ENCODE results near the gene SOCS6. TPM values are rescaled to one million over a fixed set of nuclear protein-coding genes. Genes with fewer than 3 reads are reported as not detected.

SOCS6 gene
- total RNA-seq, 4 donors from 2014 or later, result 14.1 to 22.3 (median 19.4) TPM

GRCh38 chr18:70370762-70371733 is 82.2 kb downstream of the SOCS6 start:
- intact Hi-C loops (cut with DNase I), result no loop called here
- Histone ChIP-seq H3K27ac (replicated peaks in 1 of 4) (no peak overlapping the region), H3K4me1 (no peaks in the 10 kb centered on the region), H3K9me3 (no peaks in the 10 kb centered on the region), H3K4me3 (no peak overlapping the region), H3K27me3 (no peaks in the 10 kb centered on the region), H3K36me3 (no peaks in the 10 kb centered on the region)
- TF ChIP-seq EP300 (IDR thresholded peaks at IDR 0.05) (no peak), POLR2AphosphoS5 (IDR thresholded peaks at IDR 0.05) (no peak), POLR2A (IDR thresholded peaks at IDR 0.05; ENCODE audit: low read depth) (no peak)
- TF ChIP-seq, protein P1, sequence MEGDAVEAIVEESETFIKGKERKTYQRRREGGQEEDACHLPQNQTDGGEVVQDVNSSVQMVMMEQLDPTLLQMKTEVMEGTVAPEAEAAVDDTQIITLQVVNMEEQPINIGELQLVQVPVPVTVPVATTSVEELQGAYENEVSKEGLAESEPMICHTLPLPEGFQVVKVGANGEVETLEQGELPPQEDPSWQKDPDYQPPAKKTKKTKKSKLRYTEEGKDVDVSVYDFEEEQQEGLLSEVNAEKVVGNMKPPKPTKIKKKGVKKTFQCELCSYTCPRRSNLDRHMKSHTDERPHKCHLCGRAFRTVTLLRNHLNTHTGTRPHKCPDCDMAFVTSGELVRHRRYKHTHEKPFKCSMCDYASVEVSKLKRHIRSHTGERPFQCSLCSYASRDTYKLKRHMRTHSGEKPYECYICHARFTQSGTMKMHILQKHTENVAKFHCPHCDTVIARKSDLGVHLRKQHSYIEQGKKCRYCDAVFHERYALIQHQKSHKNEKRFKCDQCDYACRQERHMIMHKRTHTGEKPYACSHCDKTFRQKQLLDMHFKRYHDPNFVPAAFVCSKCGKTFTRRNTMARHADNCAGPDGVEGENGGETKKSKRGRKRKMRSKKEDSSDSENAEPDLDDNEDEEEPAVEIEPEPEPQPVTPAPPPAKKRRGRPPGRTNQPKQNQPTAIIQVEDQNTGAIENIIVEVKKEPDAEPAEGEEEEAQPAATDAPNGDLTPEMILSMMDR (IDR thresholded peaks at IDR 0.05), result no peak
- DNase-seq (ENCODE audit: extremely low spot score), result no peak
- 91% methylated on average over 9 of the region's 9 CpGs for WGBS

DNA sequence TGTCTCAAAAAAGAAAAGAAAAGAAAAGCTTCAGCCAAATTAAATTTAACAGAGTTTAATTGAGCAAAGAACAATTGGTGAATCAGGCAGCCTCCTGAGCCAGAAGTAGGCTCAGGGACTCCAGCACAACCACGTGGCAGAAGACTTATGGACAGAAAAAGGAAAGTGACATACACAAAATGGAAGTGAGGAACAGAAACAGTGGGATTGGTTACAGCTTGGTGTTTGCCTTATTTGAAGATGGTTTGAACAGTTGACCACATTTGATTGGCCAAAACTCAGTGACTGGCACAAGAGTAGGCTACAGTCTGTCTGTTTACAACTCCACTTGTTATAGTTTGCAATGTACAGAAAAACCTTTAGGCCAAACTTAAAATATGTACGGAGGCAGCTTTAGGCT is 83.1 kb downstream of the SOCS6 start:
- DNase-seq (ENCODE audit: extremely low spot score), result no peak
- Histone ChIP-seq H3K27me3 (no peaks in the 10 kb centered on the region), H3K4me3 (no peak overlapping the region), H3K4me1 (no peaks in the 10 kb centered on the region), H3K9me3 (no peaks in the 10 kb centered on the region), H3K36me3 (no peaks in the 10 kb centered on the region), H3K27ac (replicated peaks in 1 of 4) (no peak overlapping the region)
- intact Hi-C loops (cut with DNase I), result no loop called here
- WGBS, result 79% methylated on average over 2 of the region's 2 CpGs
- TF ChIP-seq POLR2AphosphoS5 (IDR thresholded peaks at IDR 0.05), result no peak
- TF ChIP-seq, protein P1 (IDR thresholded peaks at IDR 0.05), result no peak
- TF ChIP-seq POLR2A (IDR thresholded peaks at IDR 0.05; ENCODE audit: low read depth), result no peak
- TF ChIP-seq EP300 (IDR thresholded peaks at IDR 0.05), result no peak

- Histone ChIP-seq H3K27me3 (no peaks in the 10 kb centered on the region), H3K4me1 (no peaks in the 10 kb centered on the region), H3K27ac (replicated peaks in 1 of 4) (no peak overlapping the region), H3K9me3 (no peaks in the 10 kb centered on the region), H3K4me3 (no peak overlapping the region), H3K36me3 (no peaks in the 10 kb centered on the region)
- 71% methylated on average over 2 of the region's 2 CpGs for WGBS
- intact Hi-C loops (cut with DNase I), result no loop called here
- no peak for DNase-seq (ENCODE audit: extremely low spot score)
- no peak for TF ChIP-seq EP300 (IDR thresholded peaks at IDR 0.05)
- TF ChIP-seq, protein P1 (IDR thresholded peaks at IDR 0.05), result no peak
- TF ChIP-seq POLR2A (IDR thresholded peaks at IDR 0.05; ENCODE audit: low read depth), result no peak
- TF ChIP-seq POLR2AphosphoS5 (IDR thresholded peaks at IDR 0.05), result no peak
Measured at GRCh38 chr18:70372450-70373041, 83.7 kb downstream of the SOCS6 start.

DNA sequence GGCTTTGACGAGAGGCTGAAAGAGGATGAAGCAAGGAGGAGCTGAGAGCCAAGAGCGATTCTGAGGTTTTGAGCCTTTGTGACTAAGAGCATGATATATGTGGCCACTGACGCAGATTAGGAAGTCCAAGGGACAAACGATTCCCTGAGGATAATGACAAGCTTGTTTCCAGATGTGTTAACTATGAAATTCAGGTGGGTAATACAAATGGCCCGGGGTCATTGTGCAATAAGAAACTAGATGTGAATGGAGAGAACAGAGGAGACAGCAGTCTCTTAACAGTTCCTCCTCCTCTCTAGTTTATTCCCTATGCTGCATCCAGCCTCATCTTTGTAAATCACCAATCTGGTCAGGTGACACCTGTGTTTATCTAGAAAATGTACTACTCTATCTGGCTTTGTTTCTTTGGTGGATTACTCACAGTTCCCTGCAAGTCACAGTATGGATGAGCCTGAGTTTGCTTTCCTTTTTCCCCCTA is 84.2 kb downstream of the SOCS6 start:
- H3K27me3 ChIP-seq, result no peaks in the 10 kb centered on the region
- no peak overlapping the region for H3K27ac ChIP-seq (replicated peaks in 1 of 4)
- H3K9me3 ChIP-seq, result no peaks in the 10 kb centered on the region
- no peaks in the 10 kb centered on the region for H3K4me1 ChIP-seq
- no peak for TF ChIP-seq POLR2A (IDR thresholded peaks at IDR 0.05; ENCODE audit: low read depth)
- TF ChIP-seq, protein P1 (IDR thresholded peaks at IDR 0.05), result no peak
- no peak for TF ChIP-seq POLR2AphosphoS5 (IDR thresholded peaks at IDR 0.05)
- no peak for TF ChIP-seq EP300 (IDR thresholded peaks at IDR 0.05)
- WGBS, result 50% methylated on average over 5 of the region's 5 CpGs
- intact Hi-C loops (cut with DNase I), result no loop called here
- H3K36me3 ChIP-seq, result no peaks in the 10 kb centered on the region
- no peak for DNase-seq (ENCODE audit: extremely low spot score)
- H3K4me3 ChIP-seq, result no peak overlapping the region
